Smooth muscle cell (in vitro differentiated cells): Measurements from ENCODE around the gene NFE2L3. TPM values are rescaled to one million over a fixed set of nuclear protein-coding genes. Genes with fewer than 3 reads are reported as not detected.

Source experiments
- DNase-seq: peaks from one replicate; lab custom pipeline; 2025; ENCODE audit not compliant: unreplicated experiment; lab: John Stamatoyannopoulos, UW
- H2AFZ ChIP-seq: fragments of 200-600 bp; sonication (generic); 2 replicates; pipeline ENCODE4 v1.6.0; 2016; ENCODE audit warnings: antibody characterized with exemption, low read depth, mild to moderate bottlenecking
- H3F3A ChIP-seq: fragments of 200-600 bp; sonication (generic); 2 replicates; pipeline ENCODE4 v1.6.0; 2017; ENCODE audit warnings: antibody characterized with exemption, low read depth
- H3K27ac ChIP-seq: fragments of 200-600 bp; sonication (generic); 2 replicates; pipeline ENCODE4 v1.5.1; 2016; ENCODE audit warnings: low read depth, mild to moderate bottlenecking
- H3K27me3 ChIP-seq: fragments of 200-600 bp; sonication (generic); 2 replicates; pipeline ENCODE4 v1.6.1; 2016; ENCODE audit warnings: low read depth, mild to moderate bottlenecking
- H3K36me3 ChIP-seq: fragments of 200-600 bp; sonication (generic); 2 replicates; pipeline ENCODE4 v1.5.1; 2016; ENCODE audit warnings: low read depth
- H3K4me1 ChIP-seq: fragments of 200-600 bp; sonication (generic); 2 replicates; pipeline ENCODE4 v1.5.1; 2016; ENCODE audit warnings: low read depth
- H3K4me2 ChIP-seq: fragments of 200-600 bp; sonication (generic); 2 replicates; pipeline ENCODE4 v1.6.0; 2016; ENCODE audit warnings: mild to moderate bottlenecking
- H3K4me3 ChIP-seq: fragments of 200-600 bp; sonication (generic); 2 replicates; pipeline ENCODE4 v1.5.1; 2016; ENCODE audit warnings: mild to moderate bottlenecking
- H3K79me2 ChIP-seq: fragments of 200-600 bp; sonication (generic); 2 replicates; pipeline ENCODE4 v1.6.0; 2016; ENCODE audit warnings: low read depth, mild to moderate bottlenecking
- H3K9ac ChIP-seq: fragments of 200-600 bp; sonication (generic); 2 replicates; pipeline ENCODE4 v1.6.0; 2016; ENCODE audit warnings: low read depth
- H3K9me3 ChIP-seq: fragments of 200-600 bp; sonication (generic); replicated peaks from 2 replicates; pipeline ENCODE4 v1.5.1; 2016; ENCODE audit warnings: low read depth
- H4K20me1 ChIP-seq: fragments of 200-600 bp; sonication (generic); 2 replicates; pipeline ENCODE4 v1.6.0; 2016; ENCODE audit warnings: low read depth
- CTCF ChIP-seq: fragments of 200-600 bp; sonication (generic); IDR thresholded peaks from 2 replicates; pipeline ENCODE4 v1.5.1; 2017; ENCODE audit warnings: borderline replicate concordance, mild to moderate bottlenecking, antibody characterized with exemption; ENCODE audit not compliant: insufficient read depth, poor library complexity, severe bottlenecking
- WGBS: methylation state at CpG from one replicate; pipeline ENCODE4 v1.1.7; 2016; ENCODE audit warnings: low lambda C conversion rate; 5-methylcytosine and 5-hydroxymethylcytosine counted together
- polyA plus RNA-seq: library from polyadenylated mRNA; unstranded; fragments of >200 nt; fragmentation: Nextera tagmentation; extraction: Ambion mirVana; gene quantifications from 2 replicates; pipeline ENCODE4 v1.2.1, GENCODE V29; 2016
- total RNA-seq: library from RNA; depleted of rRNA; stranded (reverse); fragments of >200 nt; gene quantifications from 2 replicates; pipeline ENCODE4 v1.2.3, GENCODE V29; 2014

The NFE2L3 gene
- total RNA-seq (5.5 and 5.6 TPM in 2 replicates), polyA plus RNA-seq (2.4 and 6.2 TPM in 2 replicates)

- WGBS, result under 1% methylated on average over 46 of the region's 95 CpGs
- no peaks in the 10 kb centered on the region for H3K9me3 ChIP-seq
- peak within 1 kb of the TSS; percentile 53 for H3K4me3 ChIP-seq
- no peaks in the 10 kb centered on the region for H3K36me3 ChIP-seq
- H3F3A ChIP-seq, result peaks cover 5% of the 10 kb centered on the region
- peak within 1 kb of the TSS; percentile 55 for H2AFZ ChIP-seq
- peaks cover 11% of the 10 kb centered on the region for H3K4me1 ChIP-seq
- H3K27me3 ChIP-seq, result peaks cover 38% of the 10 kb centered on the region
- no peaks in the 10 kb centered on the region for H3K79me2 ChIP-seq
- H3K9ac ChIP-seq, result no peak within 1 kb of the TSS
- H3K4me2 ChIP-seq, result peak within 1 kb of the TSS; percentile 86
- peak; percentile 6 for TF ChIP-seq CTCF
- H4K20me1 ChIP-seq, result no peaks in the 10 kb centered on the region
- no peak for DNase-seq
- H3K27ac ChIP-seq, result no peak within 1 kb of the TSS
Observed at GRCh38 chr7:26151953-26152781, at the start of gene NFE2L3. NFE2L3 (plus strand) TSS chr7:26152198; CDS start chr7:26152499, 301 bp downstream.

- H3K9me3 ChIP-seq, result no peaks in the 10 kb centered on the region
- no peak overlapping the region for H3K27ac ChIP-seq
- no peak overlapping the region for H3K4me2 ChIP-seq
- H3K79me2 ChIP-seq, result no peaks in the 10 kb centered on the region
- DNase-seq, result no peak
- H3F3A ChIP-seq, result no peaks in the 10 kb centered on the region
- no peak overlapping the region for H2AFZ ChIP-seq
- no peaks in the 10 kb centered on the region for H3K27me3 ChIP-seq
- peaks cover 11% of the 10 kb centered on the region for H3K4me1 ChIP-seq
- H3K9ac ChIP-seq, result no peak overlapping the region
- no peaks in the 10 kb centered on the region for H3K36me3 ChIP-seq
- no peaks in the 10 kb centered on the region for H4K20me1 ChIP-seq
- no peak for TF ChIP-seq CTCF
- H3K4me3 ChIP-seq, result no peak overlapping the region
- 84% methylated on average over 3 of the region's 3 CpGs for WGBS
Observed at GRCh38 chr7:26103596-26103995, 48.4 kb upstream of the NFE2L3 start.

GRCh38 chr7:26105236-26105635 is 46.8 kb upstream of the NFE2L3 start:
- Histone ChIP-seq H2AFZ (no peak overlapping the region), H4K20me1 (no peaks in the 10 kb centered on the region), H3K4me2 (no peak overlapping the region), H3K27me3 (no peaks in the 10 kb centered on the region), H3K36me3 (no peaks in the 10 kb centered on the region), H3F3A (no peaks in the 10 kb centered on the region), H3K4me3 (no peak overlapping the region), H3K4me1 (peaks cover 11% of the 10 kb centered on the region), H3K79me2 (no peaks in the 10 kb centered on the region), H3K27ac (no peak overlapping the region), H3K9ac (no peak overlapping the region), H3K9me3 (no peaks in the 10 kb centered on the region)
- no peak for TF ChIP-seq CTCF
- DNase-seq, result no peak
- 100% methylated on average over 1 of the region's 1 CpG for WGBS
